Stimulated activated naive CD8-positive, alpha-beta T cell treated with anti-CD3 and anti-CD28 coated beads, Interleukin-15, amount 100 ng/mL, for 72 hours (primary cell): Measurements from ENCODE around the gene HIPK4.
A peak's percentile ranks its signal among the peaks of the same experiment; 100 is the strongest.
"Not testable (repeated sequence)": the region's sequence is repeated elsewhere in the genome, so short reads cannot be mapped to it uniquely, and the experiment has no call there.

Experiments used
- ATAC-seq: fragments of 150-1000 bp; cut with Tn5 transposase; 2 replicates; pipeline ENCODE4 v1.10.0; 2021; ENCODE audit warnings: mild to moderate bottlenecking, moderate library complexity
- DNase-seq, 2 donors: peaks; one replicate each; pipeline ENCODE4 v3.0.0; 2021 to 2022
- H3K27ac Mint-ChIP-seq, 2 donors: one replicate each; pipeline ENCODE4 v1.8.0; 2022; ENCODE audit warnings: mild to moderate bottlenecking in 2 of 2, mixed read lengths in 2 of 2, moderate library complexity in 2 of 2
- H3K27me3 Mint-ChIP-seq: one replicate; pipeline ENCODE4 v1.8.0; 2022; ENCODE audit warnings: mixed read lengths
- H3K4me1 Mint-ChIP-seq: one replicate; pipeline ENCODE4 v1.8.0; 2022; ENCODE audit warnings: mild to moderate bottlenecking, mixed read lengths
- H3K4me3 Mint-ChIP-seq, 2 donors: one replicate each; pipeline ENCODE4 v1.8.0; 2022; ENCODE audit warnings: mild to moderate bottlenecking in 2 of 2, mixed read lengths in 2 of 2, moderate library complexity in 1 of 2
- H3K9me3 Mint-ChIP-seq, 2 donors: one replicate each; pipeline ENCODE4 v1.8.0; 2022; ENCODE audit warnings: mixed read lengths in 2 of 2

Gene HIPK4

GRCh38 chr19:40408598-40408925 is 18.6 kb upstream of the HIPK4 start:
- DNase-seq, H3K9me3 Mint-ChIP-seq, H3K27ac Mint-ChIP-seq, H3K4me3 Mint-ChIP-seq, ATAC-seq, H3K27me3 Mint-ChIP-seq: not testable (repeated sequence)
- H3K4me1 Mint-ChIP-seq: peaks cover 18% of the 10 kb centered on the region

GRCh38 chr19:40407714-40408597 is 18.0 kb upstream of the HIPK4 start:
- H3K4me3 Mint-ChIP-seq: no peak overlapping the region
- no peak for DNase-seq
- H3K4me1 Mint-ChIP-seq: peaks cover 19% of the 10 kb centered on the region
- no peaks in the 10 kb centered on the region for H3K9me3 Mint-ChIP-seq
- no peak for ATAC-seq
- peaks cover 9% of the 10 kb centered on the region for H3K27me3 Mint-ChIP-seq
- H3K27ac Mint-ChIP-seq: no peak overlapping the region

- peak; percentile 67 for ATAC-seq
- peak overlapping the region in 1 of 2 donors; percentile 96 for H3K27ac Mint-ChIP-seq
- H3K4me1 Mint-ChIP-seq: peaks cover 30% of the 10 kb centered on the region
- no peaks in the 10 kb centered on the region for H3K27me3 Mint-ChIP-seq
- no peaks in the 10 kb centered on the region for H3K9me3 Mint-ChIP-seq
- peak; percentile 75 to 84 for DNase-seq
- peak overlapping the region; percentile 88 to 90 for H3K4me3 Mint-ChIP-seq
Observed at GRCh38 chr19:40403262-40403984, 13.4 kb upstream of the HIPK4 start.

GRCh38 chr19:40400559-40400958 is 10.6 kb upstream of the HIPK4 start:
- Mint-ChIP-seq H3K4me1 (peaks cover 24% of the 10 kb centered on the region), H3K27me3 (no peaks in the 10 kb centered on the region), H3K4me3 (no peak overlapping the region), H3K9me3 (no peaks in the 10 kb centered on the region), H3K27ac (no peak overlapping the region)
- DNase-seq (no peak), ATAC-seq (no peak)

GRCh38 chr19:40398417-40399131 is 8.6 kb upstream of the HIPK4 start:
- peaks cover 23% of the 10 kb centered on the region for H3K4me1 Mint-ChIP-seq
- ATAC-seq (peak; percentile 76), DNase-seq (peak; percentile 48 to 54)
- no peaks in the 10 kb centered on the region for H3K9me3 Mint-ChIP-seq
- no peaks in the 10 kb centered on the region for H3K27me3 Mint-ChIP-seq
- peak overlapping the region; percentile 0 to 29 for H3K4me3 Mint-ChIP-seq
- H3K27ac Mint-ChIP-seq: peak overlapping the region; percentile 28 to 51

- Mint-ChIP-seq H3K4me3 (no peak overlapping the region), H3K27me3 (no peaks in the 10 kb centered on the region), H3K4me1 (peaks cover 15% of the 10 kb centered on the region), H3K27ac (no peak overlapping the region), H3K9me3 (no peaks in the 10 kb centered on the region)
- ATAC-seq (no peak), DNase-seq (no peak)
Observed at GRCh38 chr19:40397568-40397906, 7.6 kb upstream of the HIPK4 start.

GRCh38 chr19:40396886-40397567 is 7.0 kb upstream of the HIPK4 start:
- H3K9me3 Mint-ChIP-seq: no peaks in the 10 kb centered on the region
- H3K27ac Mint-ChIP-seq: no peak overlapping the region
- H3K27me3 Mint-ChIP-seq: no peaks in the 10 kb centered on the region
- ATAC-seq (no peak), DNase-seq (no peak)
- H3K4me1 Mint-ChIP-seq: peaks cover 15% of the 10 kb centered on the region
- no peak overlapping the region for H3K4me3 Mint-ChIP-seq

- no peak for DNase-seq
- Mint-ChIP-seq H3K4me1 (peaks cover 15% of the 10 kb centered on the region), H3K27ac (peak overlapping the region in 1 of 2 donors; percentile 10), H3K9me3 (no peaks in the 10 kb centered on the region), H3K27me3 (no peaks in the 10 kb centered on the region), H3K4me3 (no peak overlapping the region)
- no peak for ATAC-seq
Observed at GRCh38 chr19:40395956-40396355, 6.0 kb upstream of the HIPK4 start.

GRCh38 chr19:40394816-40395210 is 4.8 kb upstream of the HIPK4 start:
- H3K4me3 Mint-ChIP-seq: no peak overlapping the region
- no peak overlapping the region for H3K27ac Mint-ChIP-seq
- no peaks in the 10 kb centered on the region for H3K27me3 Mint-ChIP-seq
- ATAC-seq (no peak), DNase-seq (no peak)
- no peaks in the 10 kb centered on the region for H3K9me3 Mint-ChIP-seq
- H3K4me1 Mint-ChIP-seq: peaks cover 15% of the 10 kb centered on the region

- ATAC-seq: peak; percentile 8
- Mint-ChIP-seq H3K4me3 (no peak overlapping the region), H3K27ac (no peak overlapping the region), H3K9me3 (no peaks in the 10 kb centered on the region), H3K4me1 (peaks cover 10% of the 10 kb centered on the region), H3K27me3 (no peaks in the 10 kb centered on the region)
- DNase-seq: no peak
Observed at GRCh38 chr19:40393894-40394815, 4.2 kb upstream of the HIPK4 start.

GRCh38 chr19:40392894-40393517 is 3.0 kb upstream of the HIPK4 start:
- Mint-ChIP-seq H3K27me3 (no peaks in the 10 kb centered on the region), H3K4me1 (peaks cover under 1% of the 10 kb centered on the region), H3K27ac (peak overlapping the region in 1 of 2 donors; percentile 22), H3K4me3 (no peak overlapping the region), H3K9me3 (no peaks in the 10 kb centered on the region)
- DNase-seq: no peak
- ATAC-seq: no peak

- ATAC-seq (no peak), DNase-seq (no peak)
- no peaks in the 10 kb centered on the region for H3K9me3 Mint-ChIP-seq
- no peak overlapping the region for H3K4me3 Mint-ChIP-seq
- H3K4me1 Mint-ChIP-seq: no peaks in the 10 kb centered on the region
- H3K27me3 Mint-ChIP-seq: no peaks in the 10 kb centered on the region
- H3K27ac Mint-ChIP-seq: no peak overlapping the region
Observed at GRCh38 chr19:40392123-40392522, 2.1 kb upstream of the HIPK4 start.

GRCh38 chr19:40389404-40390083 is 437 bp downstream of the HIPK4 start:
- no peaks in the 10 kb centered on the region for H3K27me3 Mint-ChIP-seq

GRCh38 chr19:40388481-40388880 is 1.5 kb downstream of the HIPK4 start:
- Mint-ChIP-seq H3K9me3 (no peaks in the 10 kb centered on the region), H3K4me1 (no peaks in the 10 kb centered on the region), H3K27ac (no peak overlapping the region), H3K4me3 (no peak overlapping the region), H3K27me3 (no peaks in the 10 kb centered on the region)
- no peak for DNase-seq
- ATAC-seq: no peak

More at GRCh38 chr19:40389404-40390083, 437 bp downstream of the HIPK4 start:
- Mint-ChIP-seq H3K4me1 (no peaks in the 10 kb centered on the region), H3K4me3 (no peak overlapping the region), H3K27ac (no peak overlapping the region), H3K9me3 (no peaks in the 10 kb centered on the region)
- DNase-seq: no peak
- ATAC-seq: no peak
